Dendritic cell treated with granulocyte-macrophage colony-stimulating factor and Interleukin-4, amounts not matched to agents 40 ng/mL and 50 ng/mL, for 4 days (primary cell): ENCODE measurements around the gene SLC5A6.

Experiments
- H3K27ac Mint-ChIP-seq: one replicate; pipeline ENCODE4 v1.8.0; 2022; ENCODE audit warnings: mild to moderate bottlenecking, mixed read lengths
- H3K27me3 Mint-ChIP-seq: one replicate; pipeline ENCODE4 v1.8.0; 2022; ENCODE audit warnings: mild to moderate bottlenecking, mixed read lengths
- H3K36me3 Mint-ChIP-seq: one replicate; pipeline ENCODE4 v1.8.0; 2022; ENCODE audit warnings: low read depth, mixed read lengths
- H3K4me1 Mint-ChIP-seq: one replicate; pipeline ENCODE4 v1.8.0; 2022; ENCODE audit warnings: low read depth, mixed read lengths
- H3K4me3 Mint-ChIP-seq: one replicate; pipeline ENCODE4 v1.8.0; 2022; ENCODE audit warnings: mild to moderate bottlenecking, moderate library complexity, mixed read lengths
- H3K9me3 Mint-ChIP-seq: one replicate; pipeline ENCODE4 v1.8.0; 2022; ENCODE audit warnings: mixed read lengths
- intact Hi-C: fragments of 100-400 bp; cut with micrococcal nuclease; formaldehyde crosslinking; loops from one replicate; pipeline ENCODE4 v1.15.0; 2022

SLC5A6 gene

DNA sequence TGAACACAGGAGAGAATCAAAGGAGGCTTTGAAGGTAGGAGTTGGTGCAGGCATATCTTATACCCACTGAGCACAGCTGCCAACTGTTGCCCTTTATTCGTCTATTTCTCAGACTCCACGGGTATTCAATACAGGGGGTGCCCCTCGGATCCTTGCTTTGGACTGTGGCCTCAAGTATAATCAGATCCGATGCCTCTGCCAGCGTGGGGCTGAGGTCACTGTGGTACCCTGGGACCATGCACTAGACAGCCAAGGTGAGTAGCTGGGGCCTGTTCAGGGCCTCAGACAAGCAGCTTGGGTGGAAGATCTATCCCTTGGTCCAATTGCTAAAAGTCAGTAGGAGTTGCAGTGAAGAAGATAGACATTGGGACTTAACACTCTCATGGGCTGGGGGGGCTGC is 10.3 kb upstream of the SLC5A6 start:
- Mint-ChIP-seq H3K4me1 (peaks cover 14% of the 10 kb centered on the region), H3K27me3 (no peaks in the 10 kb centered on the region), H3K36me3 (peaks cover 80% of the 10 kb centered on the region), H3K27ac (no peak overlapping the region), H3K9me3 (no peaks in the 10 kb centered on the region), H3K4me3 (no peak overlapping the region)
- intact Hi-C loops: no loop called here

DNA sequence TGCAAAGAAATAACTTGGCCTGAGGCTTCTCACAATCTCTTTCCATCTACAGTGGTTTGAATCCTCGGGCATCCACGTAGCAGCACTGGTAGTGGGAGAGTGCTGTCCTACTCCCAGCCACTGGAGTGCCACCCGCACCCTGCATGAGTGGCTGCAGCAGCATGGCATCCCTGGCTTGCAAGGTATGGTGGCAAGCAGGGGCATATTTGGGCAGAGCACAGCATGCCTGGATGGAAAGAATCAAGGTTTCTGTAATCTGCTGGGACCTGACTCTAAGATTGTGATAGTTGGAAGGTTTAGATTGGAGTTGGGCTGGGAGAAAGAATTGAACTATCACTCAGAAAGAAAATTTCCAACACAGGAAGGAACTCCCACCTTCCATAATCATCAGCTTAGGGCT is 9.1 kb upstream of the SLC5A6 start:
- no peaks in the 10 kb centered on the region for H3K27me3 Mint-ChIP-seq
- no peak overlapping the region for H3K27ac Mint-ChIP-seq
- intact Hi-C loops: no loop called here

DNA sequence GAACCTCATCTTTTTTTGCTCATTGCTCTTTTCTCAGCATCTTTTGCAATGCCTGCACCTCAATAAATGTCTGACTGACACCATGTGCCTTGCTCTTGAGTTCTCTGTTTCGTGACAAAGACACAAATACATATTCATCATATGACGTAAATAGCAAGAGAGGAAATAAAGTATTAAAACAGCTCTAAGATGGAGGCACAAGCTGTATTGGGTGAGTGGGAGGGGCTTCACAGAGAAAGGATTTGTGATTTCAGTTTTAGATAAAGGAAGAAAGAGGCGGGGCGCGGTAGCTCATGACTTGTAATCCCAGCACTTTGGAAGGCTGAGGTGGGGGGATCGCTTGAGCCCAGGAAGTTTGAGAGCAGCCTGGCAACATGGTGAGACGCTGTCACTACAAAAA is 8.0 kb upstream of the SLC5A6 start:
- H3K36me3 Mint-ChIP-seq: peaks cover 78% of the 10 kb centered on the region
- H3K4me1 Mint-ChIP-seq: peaks cover 25% of the 10 kb centered on the region
- H3K9me3 Mint-ChIP-seq: no peaks in the 10 kb centered on the region
- no peaks in the 10 kb centered on the region for H3K27me3 Mint-ChIP-seq
- intact Hi-C loops: no loop called here
- no peak overlapping the region for H3K27ac Mint-ChIP-seq
- H3K4me3 Mint-ChIP-seq: no peak overlapping the region

More for the DNA sequence above, 9.1 kb upstream of the SLC5A6 start:
- Mint-ChIP-seq H3K9me3 (no peaks in the 10 kb centered on the region), H3K36me3 (peaks cover 80% of the 10 kb centered on the region), H3K4me1 (peaks cover 25% of the 10 kb centered on the region), H3K4me3 (no peak overlapping the region)

DNA sequence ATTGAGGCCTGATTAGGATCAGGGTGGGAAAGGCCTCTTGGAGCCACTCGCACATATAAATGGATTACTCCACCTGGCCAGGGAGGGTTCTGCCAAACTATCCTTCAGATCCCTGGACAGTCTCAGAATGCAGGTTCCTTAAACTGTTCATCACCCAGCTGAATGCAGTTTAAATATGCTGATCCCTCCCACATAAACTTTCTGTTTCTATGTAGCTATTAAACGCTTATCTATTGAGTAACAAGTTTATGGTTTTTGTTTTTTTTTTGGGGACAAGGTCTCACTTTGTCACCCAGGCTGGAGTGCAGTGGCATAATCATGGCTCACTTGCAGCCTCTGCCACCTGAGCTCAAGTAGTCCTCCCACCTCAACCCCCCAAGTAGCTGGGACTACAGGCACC is 7.0 kb upstream of the SLC5A6 start:
- no peaks in the 10 kb centered on the region for H3K9me3 Mint-ChIP-seq
- no peak overlapping the region for H3K27ac Mint-ChIP-seq
- H3K4me1 Mint-ChIP-seq: peaks cover 25% of the 10 kb centered on the region
- H3K27me3 Mint-ChIP-seq: no peaks in the 10 kb centered on the region
- no peak overlapping the region for H3K4me3 Mint-ChIP-seq
- intact Hi-C loops: loop anchor here (10.0 kb wide), 1 partner anchor 136 kb away; the partner anchor contains the start of gene GTF3C2
- peaks cover 68% of the 10 kb centered on the region for H3K36me3 Mint-ChIP-seq

DNA sequence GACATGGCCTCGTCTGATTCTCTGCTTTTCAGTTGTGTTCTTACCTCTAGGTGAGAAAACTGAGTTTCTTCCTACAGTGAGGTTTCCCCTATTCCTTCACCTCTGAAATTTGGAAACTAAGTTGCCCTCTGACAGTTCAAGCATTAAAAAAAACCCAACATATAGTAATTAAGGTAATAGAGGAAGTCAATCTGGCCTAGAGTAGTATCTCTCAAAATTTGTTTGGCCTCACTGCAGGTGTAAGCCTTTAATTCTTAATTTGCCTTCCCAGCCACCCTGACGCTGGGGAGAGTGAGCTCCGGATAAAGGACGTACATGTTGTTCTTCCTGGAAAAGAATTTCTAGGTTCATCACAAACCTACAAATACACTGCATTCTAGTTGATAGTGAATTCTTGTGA is 6.5 kb upstream of the SLC5A6 start:
- H3K27ac Mint-ChIP-seq: no peak overlapping the region
- H3K27me3 Mint-ChIP-seq: no peaks in the 10 kb centered on the region
- H3K36me3 Mint-ChIP-seq: peaks cover 67% of the 10 kb centered on the region
- intact Hi-C loops: loop anchor here (10.0 kb wide), 1 partner anchor 136 kb away; the partner anchor contains the start of gene GTF3C2
- H3K4me1 Mint-ChIP-seq: peaks cover 28% of the 10 kb centered on the region
- H3K9me3 Mint-ChIP-seq: no peaks in the 10 kb centered on the region
- no peak overlapping the region for H3K4me3 Mint-ChIP-seq

DNA sequence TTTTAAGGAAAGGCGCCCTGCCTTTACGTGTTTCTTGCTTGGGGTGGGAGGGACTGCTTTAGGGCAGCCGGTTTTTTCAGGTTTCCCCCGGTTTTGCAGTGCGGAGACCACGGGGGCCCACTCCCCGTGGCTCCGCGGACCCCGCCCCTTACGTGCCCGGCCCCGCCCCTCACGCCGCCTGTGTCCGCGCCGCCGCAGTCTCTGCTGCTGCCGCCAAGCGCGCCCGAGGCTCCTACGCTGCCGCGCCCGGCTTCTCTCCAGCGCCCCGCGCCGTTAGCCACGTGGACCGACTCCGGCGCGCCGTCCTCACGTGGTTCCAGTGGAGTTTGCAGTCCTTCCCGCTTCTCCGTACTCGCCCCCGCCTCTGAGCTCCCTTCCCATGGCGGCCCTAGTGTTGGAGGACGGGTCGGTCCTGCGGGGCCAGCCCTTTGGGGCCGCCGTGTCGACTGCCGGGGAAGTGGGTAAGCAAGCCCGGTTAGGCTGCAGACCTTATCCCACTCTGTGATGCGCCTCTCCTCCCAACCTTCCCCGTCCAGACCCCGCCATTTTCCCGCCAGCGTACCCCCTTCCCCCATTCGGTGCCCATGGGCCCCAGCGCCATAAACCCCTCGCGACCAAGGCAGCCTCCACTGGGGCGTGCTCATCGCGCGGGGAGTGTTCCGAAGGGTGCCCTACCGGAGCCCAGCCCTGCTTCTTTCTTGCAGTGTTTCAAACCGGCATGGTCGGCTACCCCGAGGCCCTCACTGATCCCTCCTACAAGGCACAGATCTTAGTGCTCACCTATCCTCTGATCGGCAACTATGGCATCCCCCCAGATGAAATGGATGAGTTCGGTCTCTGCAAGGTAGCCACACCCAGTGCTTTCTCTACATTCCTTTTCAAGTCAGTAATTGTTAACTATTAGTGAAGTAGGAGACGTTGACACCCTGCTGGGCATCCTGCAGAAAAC is 5.4 kb upstream of the SLC5A6 start, which contains the start of gene CAD:
CAD (plus strand) TSS at position 197 of the 949 bp plus-strand sequence; CDS start at position 380, 183 bp downstream.
- intact Hi-C loops: loop anchor here (10.0 kb wide), 1 partner anchor 137 kb away; the partner anchor contains the start of gene GTF3C2
- no peaks in the 10 kb centered on the region for H3K9me3 Mint-ChIP-seq
- peaks cover 39% of the 10 kb centered on the region for H3K4me1 Mint-ChIP-seq
- peaks cover 62% of the 10 kb centered on the region for H3K36me3 Mint-ChIP-seq
- H3K27me3 Mint-ChIP-seq: no peaks in the 10 kb centered on the region
- H3K27ac Mint-ChIP-seq: peak within 1 kb of the TSS; percentile 96
- H3K4me3 Mint-ChIP-seq: peak within 1 kb of the TSS; percentile 99

DNA sequence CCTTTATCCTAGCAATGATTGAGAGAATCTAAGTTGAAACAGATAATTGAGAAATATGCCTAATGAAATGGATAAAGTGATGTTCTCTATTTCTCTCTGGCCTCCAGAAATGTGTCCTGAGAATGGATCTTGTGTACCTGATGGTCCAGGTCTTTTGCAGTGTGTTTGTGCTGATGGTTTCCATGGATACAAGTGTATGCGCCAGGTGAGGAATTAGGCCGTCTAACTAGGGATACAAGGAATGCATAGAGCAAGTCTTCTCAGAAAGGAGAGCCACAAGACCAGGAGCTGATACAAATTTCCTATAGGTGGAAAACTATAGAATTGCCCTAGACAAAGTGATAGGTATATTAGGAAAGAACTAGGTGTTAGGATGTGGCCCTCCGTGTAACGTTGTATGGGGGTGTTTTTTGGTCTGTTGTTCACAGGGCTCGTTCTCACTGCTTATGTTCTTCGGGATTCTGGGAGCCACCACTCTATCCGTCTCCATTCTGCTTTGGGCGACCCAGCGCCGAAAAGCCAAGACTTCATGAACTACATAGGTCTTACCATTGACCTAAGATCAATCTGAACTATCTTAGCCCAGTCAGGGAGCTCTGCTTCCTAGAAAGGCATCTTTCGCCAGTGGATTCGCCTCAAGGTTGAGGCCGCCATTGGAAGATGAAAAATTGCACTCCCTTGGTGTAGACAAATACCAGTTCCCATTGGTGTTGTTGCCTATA is 4.5 kb upstream of the SLC5A6 start:
- Mint-ChIP-seq H3K4me3 (peak overlapping the region; percentile 99), H3K4me1 (peaks cover 40% of the 10 kb centered on the region), H3K36me3 (peaks cover 64% of the 10 kb centered on the region), H3K9me3 (no peaks in the 10 kb centered on the region), H3K27me3 (no peaks in the 10 kb centered on the region), H3K27ac (peak overlapping the region; percentile 96)
- intact Hi-C loops: loop anchor here (10.0 kb wide), 1 partner anchor 138 kb away; the partner anchor contains the start of gene GTF3C2

DNA sequence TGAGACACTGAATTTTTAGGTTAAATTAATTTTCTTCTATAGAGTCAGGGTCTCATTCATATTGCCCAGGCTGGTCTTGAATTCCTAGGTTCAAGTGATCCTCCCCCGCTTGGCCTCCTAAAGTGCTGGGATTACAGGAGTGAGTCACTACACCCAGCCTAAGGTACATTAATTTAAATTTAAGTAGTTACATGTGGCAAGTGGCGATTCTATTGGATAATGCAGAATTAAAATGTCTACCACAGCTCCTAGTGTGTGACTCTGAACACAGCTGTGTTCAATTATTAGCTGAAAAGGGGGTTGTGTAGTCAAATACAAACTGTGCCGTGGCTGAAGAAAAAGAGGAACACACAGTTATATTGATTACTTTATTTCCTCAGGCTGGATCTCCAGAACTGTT is 2.9 kb upstream of the SLC5A6 start:
- Mint-ChIP-seq H3K36me3 (peaks cover 53% of the 10 kb centered on the region), H3K4me3 (no peak overlapping the region), H3K4me1 (peaks cover 49% of the 10 kb centered on the region), H3K9me3 (no peaks in the 10 kb centered on the region), H3K27me3 (no peaks in the 10 kb centered on the region), H3K27ac (no peak overlapping the region)
- intact Hi-C loops: loop anchor here (5.0 to 10.0 kb wide), 2 partner anchors 128 to 140 kb away; partner anchors contain the start of genes GTF3C2 and KHK

DNA sequence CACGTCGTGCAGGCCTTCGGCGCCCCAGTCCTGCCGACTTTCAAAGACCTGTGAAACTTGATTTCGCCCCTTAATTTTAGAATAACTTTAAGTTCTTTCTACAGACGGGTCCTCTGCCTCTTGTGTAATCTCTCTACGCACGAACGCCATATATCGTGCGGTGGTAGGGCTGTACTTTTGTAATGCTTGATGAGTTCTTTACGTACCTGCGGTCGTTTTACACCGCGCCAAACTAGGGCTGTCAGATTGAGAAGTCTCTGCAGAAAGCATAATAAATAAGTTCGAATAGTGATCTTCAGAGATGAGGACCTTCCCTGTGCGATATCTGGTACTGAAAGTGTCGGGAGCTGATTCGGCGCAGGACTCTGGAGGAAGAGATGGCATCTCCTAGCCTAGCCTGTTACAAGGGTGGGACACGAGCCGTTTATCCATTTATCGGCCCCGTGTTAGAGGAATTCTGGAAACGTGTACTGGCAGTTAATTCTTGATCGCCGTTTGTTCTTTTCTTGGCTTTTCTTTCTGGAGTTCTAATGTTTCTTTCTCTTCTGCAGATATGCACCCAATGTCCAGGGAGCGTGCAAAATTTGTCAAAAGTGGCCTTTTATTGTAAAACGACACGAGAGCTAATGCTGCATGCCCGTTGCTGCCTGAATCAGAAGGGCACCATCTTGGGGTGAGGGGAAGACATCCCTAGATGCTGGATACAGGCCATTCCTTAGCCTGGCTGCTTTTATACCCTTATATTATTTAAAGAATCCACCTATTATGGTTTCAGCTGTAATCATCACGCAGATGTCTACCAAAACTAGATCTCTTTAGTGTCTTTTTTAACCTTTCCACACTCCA is 781 bp upstream of the SLC5A6 start:
- Mint-ChIP-seq H3K4me3 (peak overlapping the region; percentile 91), H3K36me3 (peaks cover 59% of the 10 kb centered on the region), H3K27me3 (no peaks in the 10 kb centered on the region), H3K27ac (peak overlapping the region; percentile 93), H3K9me3 (no peaks in the 10 kb centered on the region), H3K4me1 (peaks cover 45% of the 10 kb centered on the region)
- intact Hi-C loops: loop anchor here (5.0 to 10.0 kb wide), 2 partner anchors 126 to 142 kb away; partner anchors contain the start of genes GTF3C2 and KHK

DNA sequence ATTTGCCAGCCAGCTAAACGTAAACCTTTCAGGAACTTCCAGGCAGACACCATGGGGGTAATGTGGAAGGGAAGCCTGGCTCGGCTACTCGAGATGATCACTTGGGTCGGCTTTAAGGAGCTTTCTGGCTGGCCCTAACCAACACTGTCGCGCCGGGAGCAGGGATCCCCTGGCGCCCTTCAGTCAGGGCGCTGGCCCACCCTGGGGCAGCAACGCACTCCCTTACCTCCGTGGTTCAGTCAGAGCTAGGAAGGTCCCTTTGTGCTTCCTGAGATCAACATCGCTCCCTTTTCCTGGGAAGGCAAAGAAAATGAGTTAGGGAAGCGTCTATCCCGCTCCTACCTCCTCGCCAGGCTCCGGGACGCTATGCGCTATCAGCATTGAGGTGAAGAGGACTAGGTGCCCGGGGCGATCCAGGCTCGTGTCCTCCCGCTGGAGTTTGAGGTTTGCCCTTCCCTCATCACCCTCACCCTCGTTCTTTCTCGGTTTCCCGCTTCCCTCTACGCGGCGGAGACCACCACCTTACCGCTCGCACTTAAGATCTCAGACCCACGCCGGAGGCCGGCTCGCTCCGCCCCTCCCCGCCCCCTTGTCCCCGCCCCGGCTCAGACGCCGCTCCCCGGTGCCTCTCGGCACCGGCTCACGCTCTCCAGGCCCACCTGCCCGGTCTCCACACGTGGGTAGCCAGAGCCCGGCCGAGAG is 676 bp downstream of the SLC5A6 start:
- Mint-ChIP-seq H3K27ac (peak overlapping the region; percentile 93), H3K9me3 (no peaks in the 10 kb centered on the region), H3K27me3 (no peaks in the 10 kb centered on the region), H3K4me3 (peak overlapping the region; percentile 91), H3K4me1 (peaks cover 30% of the 10 kb centered on the region), H3K36me3 (peaks cover 59% of the 10 kb centered on the region)
- intact Hi-C loops: loop anchor here (5.0 to 10.0 kb wide), 2 partner anchors 124 to 143 kb away; partner anchors contain the start of genes GTF3C2 and KHK

DNA sequence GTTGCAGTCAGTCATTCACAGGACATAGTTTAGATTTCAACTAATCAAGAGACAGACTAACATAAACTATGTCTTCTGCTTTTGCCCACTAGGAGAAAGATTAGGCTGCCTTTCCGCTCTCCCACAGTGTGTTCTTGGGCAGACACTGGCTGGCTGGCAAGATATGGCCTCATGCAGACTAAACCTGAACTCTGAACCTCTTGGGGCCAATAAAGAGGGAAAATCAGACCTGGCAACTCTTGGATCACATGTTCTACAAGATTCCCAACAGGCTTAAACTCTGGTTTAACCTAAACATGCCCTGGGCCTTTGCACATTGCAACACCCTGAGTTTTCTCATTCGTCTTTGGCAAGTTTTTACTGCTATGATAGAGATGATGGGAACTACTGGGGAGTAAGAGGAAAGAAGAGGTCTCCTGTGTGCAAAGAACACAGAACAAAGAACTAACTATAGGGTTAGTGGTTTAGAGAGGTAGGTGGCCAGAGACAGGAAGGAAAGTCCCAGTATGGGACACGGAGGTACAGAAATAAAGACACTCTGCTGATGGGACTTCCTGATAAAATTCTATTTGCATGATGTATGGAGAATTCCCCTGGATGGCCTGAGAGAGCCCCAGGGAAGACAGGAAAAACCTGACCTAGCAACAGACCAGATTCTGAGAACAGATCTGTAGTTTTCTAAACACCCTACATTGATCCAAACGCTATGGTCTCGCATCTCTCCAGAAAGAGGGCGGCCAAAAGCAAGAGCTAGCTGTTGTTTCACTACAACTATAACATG is 2.3 kb downstream of the SLC5A6 start:
- H3K36me3 Mint-ChIP-seq: peaks cover 64% of the 10 kb centered on the region
- peaks cover 30% of the 10 kb centered on the region for H3K4me1 Mint-ChIP-seq
- H3K27me3 Mint-ChIP-seq: no peaks in the 10 kb centered on the region
- no peaks in the 10 kb centered on the region for H3K9me3 Mint-ChIP-seq
- intact Hi-C loops: loop anchor here (2.0 to 10.0 kb wide), 3 partner anchors 75 to 145 kb away; partner anchors contain the start of genes GTF3C2, KHK and PREB
- no peak overlapping the region for H3K27ac Mint-ChIP-seq
- H3K4me3 Mint-ChIP-seq: no peak overlapping the region

DNA sequence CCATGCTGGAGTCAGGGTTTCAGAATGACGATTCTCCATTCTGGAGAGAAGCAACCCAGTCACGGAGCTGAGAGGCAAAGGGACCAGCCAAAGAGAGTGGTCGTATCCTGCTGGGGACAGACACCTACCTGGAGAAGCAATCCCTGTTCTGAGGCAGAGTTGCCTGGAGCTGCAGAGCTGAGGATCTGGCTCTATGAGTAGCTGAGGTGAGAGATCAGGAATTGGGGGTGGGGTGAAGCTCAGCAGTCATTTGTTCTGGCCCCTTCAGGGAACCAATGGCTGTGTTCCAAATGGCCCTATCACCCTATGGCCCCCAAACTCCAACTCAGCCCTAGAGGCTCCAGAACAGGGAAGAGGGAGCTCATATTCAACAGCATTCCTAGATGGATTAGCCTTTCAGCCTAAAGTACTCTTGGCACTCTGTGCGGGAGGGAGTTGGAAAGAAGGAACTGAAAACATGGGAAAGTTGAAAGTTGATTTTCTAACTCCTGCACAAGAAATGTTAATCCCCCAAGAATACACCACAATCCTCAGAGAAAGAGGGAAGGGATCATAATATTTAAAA is 3.5 kb downstream of the SLC5A6 start:
- intact Hi-C loops: loop anchor here (2.0 kb wide), 1 partner anchor 74 kb away; the partner anchor contains the start of gene PREB
- H3K27ac Mint-ChIP-seq: no peak overlapping the region
- H3K4me3 Mint-ChIP-seq: no peak overlapping the region
- H3K9me3 Mint-ChIP-seq: no peaks in the 10 kb centered on the region
- peaks cover 27% of the 10 kb centered on the region for H3K4me1 Mint-ChIP-seq
- no peaks in the 10 kb centered on the region for H3K27me3 Mint-ChIP-seq
- H3K36me3 Mint-ChIP-seq: peaks cover 73% of the 10 kb centered on the region
